ENCODE measurements around the gene KMT2B. TPM values are rescaled to one million over a fixed set of nuclear protein-coding genes. Genes with fewer than 3 reads are reported as not detected.

Gene KMT2B
- total RNA-seq, 1 experiment from 2014 or later = 65.3 TPM

DNA sequence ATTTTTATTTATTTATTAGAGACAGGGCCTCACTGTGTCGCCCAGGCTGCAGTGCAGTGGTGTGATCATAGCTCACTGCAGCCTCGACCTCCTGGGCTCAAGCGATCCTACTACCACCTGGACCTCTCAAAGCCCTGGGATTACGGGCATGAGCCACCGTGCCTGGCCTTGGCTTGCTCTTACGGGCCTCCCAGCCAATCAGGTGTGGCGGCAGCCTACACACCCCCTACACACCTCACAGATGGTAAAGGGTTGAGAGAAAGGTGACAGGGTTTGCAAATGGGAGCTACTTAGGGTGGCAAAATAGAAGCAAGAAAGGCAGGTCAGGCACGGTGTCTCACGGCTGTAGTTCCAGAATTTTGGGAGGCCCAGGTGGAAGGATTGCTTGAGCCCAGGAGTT, 14.5 kb upstream of the KMT2B start:
- CTCF ChIA-PET = interaction anchor here (0.5 to 2.0 kb wide), 5 partner anchors 9 to 91 kb away, joined by 3 to 5 read pairs (median 4); partner anchors contain the start of gene HAUS5
- H3K4me3 Mint-ChIP-seq (ENCODE audit: low read depth, unreplicated experiment) = no peak overlapping the region
- TF ChIP-seq, protein P1, sequence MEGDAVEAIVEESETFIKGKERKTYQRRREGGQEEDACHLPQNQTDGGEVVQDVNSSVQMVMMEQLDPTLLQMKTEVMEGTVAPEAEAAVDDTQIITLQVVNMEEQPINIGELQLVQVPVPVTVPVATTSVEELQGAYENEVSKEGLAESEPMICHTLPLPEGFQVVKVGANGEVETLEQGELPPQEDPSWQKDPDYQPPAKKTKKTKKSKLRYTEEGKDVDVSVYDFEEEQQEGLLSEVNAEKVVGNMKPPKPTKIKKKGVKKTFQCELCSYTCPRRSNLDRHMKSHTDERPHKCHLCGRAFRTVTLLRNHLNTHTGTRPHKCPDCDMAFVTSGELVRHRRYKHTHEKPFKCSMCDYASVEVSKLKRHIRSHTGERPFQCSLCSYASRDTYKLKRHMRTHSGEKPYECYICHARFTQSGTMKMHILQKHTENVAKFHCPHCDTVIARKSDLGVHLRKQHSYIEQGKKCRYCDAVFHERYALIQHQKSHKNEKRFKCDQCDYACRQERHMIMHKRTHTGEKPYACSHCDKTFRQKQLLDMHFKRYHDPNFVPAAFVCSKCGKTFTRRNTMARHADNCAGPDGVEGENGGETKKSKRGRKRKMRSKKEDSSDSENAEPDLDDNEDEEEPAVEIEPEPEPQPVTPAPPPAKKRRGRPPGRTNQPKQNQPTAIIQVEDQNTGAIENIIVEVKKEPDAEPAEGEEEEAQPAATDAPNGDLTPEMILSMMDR (IDR thresholded peaks at IDR 0.05; ENCODE audit: unreplicated experiment) = no peak
- H3K27ac Mint-ChIP-seq (ENCODE audit: unreplicated experiment) = no peak overlapping the region
- no peaks in the 10 kb centered on the region for H3K9me3 Mint-ChIP-seq (ENCODE audit: low read depth, unreplicated experiment)
- H3K4me1 Mint-ChIP-seq (ENCODE audit: low read depth, unreplicated experiment) = peaks cover 8% of the 10 kb centered on the region
- intact Hi-C loops (cut with micrococcal nuclease; ENCODE audit: unreplicated experiment) = no loop called here
- BruUV-seq (replicated peaks) = no TSS peak
- no peak for DNase-seq
- peaks cover 11% of the 10 kb centered on the region for H3K36me3 Mint-ChIP-seq (ENCODE audit: insufficient read depth, unreplicated experiment)
- H3K27me3 Mint-ChIP-seq (ENCODE audit: unreplicated experiment) = peaks cover 4% of the 10 kb centered on the region

- Mint-ChIP-seq H3K27me3 (ENCODE audit: unreplicated experiment) (peaks cover 11% of the 10 kb centered on the region), H3K4me1 (ENCODE audit: low read depth, unreplicated experiment) (peaks cover 8% of the 10 kb centered on the region), H3K4me3 (ENCODE audit: low read depth, unreplicated experiment) (no peak within 1 kb of the TSS), H3K27ac (ENCODE audit: unreplicated experiment) (no peak within 1 kb of the TSS), H3K9me3 (ENCODE audit: low read depth, unreplicated experiment) (no peaks in the 10 kb centered on the region), H3K36me3 (ENCODE audit: insufficient read depth, unreplicated experiment) (peaks cover 11% of the 10 kb centered on the region)
- TF ChIP-seq, protein P1 (IDR thresholded peaks at IDR 0.05; ENCODE audit: unreplicated experiment) = no peak
- BruUV-seq (replicated peaks) = no TSS peak
- CTCF ChIA-PET = interaction anchor here (0.7 kb wide), 1 partner anchor 92 kb away, joined by 3 read pairs; the partner anchor contains the start of gene HAUS5
- no peak for DNase-seq
- intact Hi-C loops (cut with micrococcal nuclease; ENCODE audit: unreplicated experiment) = no loop called here
These were observed 13.6 kb upstream of the KMT2B start, which contains the start of gene ZBTB32 for GRCh38 chr19:35704218-35704617. Gene ZBTB32 (plus strand): TSS chr19:35704558. CDS start chr19:35714627, 10,069 bp downstream.

GRCh38 chr19:35708391-35708790, 9.4 kb upstream of the KMT2B start:
- CTCF ChIA-PET = interaction anchor here (0.6 to 1.1 kb wide), 2 partner anchors 10 to 122 kb away, joined by 4 read pairs; no protein-coding TSS in a partner anchor
- DNase-seq = no peak
- intact Hi-C loops (cut with micrococcal nuclease; ENCODE audit: unreplicated experiment) = no loop called here
- Mint-ChIP-seq H3K27ac (ENCODE audit: unreplicated experiment) (no peak overlapping the region), H3K27me3 (ENCODE audit: unreplicated experiment) (peaks cover 44% of the 10 kb centered on the region), H3K4me1 (ENCODE audit: low read depth, unreplicated experiment) (no peaks in the 10 kb centered on the region), H3K36me3 (ENCODE audit: insufficient read depth, unreplicated experiment) (no peaks in the 10 kb centered on the region), H3K4me3 (ENCODE audit: low read depth, unreplicated experiment) (no peak overlapping the region), H3K9me3 (ENCODE audit: low read depth, unreplicated experiment) (no peaks in the 10 kb centered on the region)
- BruUV-seq (replicated peaks) = no TSS peak
- TF ChIP-seq, protein P1 (IDR thresholded peaks at IDR 0.05; ENCODE audit: unreplicated experiment) = no peak

DNA sequence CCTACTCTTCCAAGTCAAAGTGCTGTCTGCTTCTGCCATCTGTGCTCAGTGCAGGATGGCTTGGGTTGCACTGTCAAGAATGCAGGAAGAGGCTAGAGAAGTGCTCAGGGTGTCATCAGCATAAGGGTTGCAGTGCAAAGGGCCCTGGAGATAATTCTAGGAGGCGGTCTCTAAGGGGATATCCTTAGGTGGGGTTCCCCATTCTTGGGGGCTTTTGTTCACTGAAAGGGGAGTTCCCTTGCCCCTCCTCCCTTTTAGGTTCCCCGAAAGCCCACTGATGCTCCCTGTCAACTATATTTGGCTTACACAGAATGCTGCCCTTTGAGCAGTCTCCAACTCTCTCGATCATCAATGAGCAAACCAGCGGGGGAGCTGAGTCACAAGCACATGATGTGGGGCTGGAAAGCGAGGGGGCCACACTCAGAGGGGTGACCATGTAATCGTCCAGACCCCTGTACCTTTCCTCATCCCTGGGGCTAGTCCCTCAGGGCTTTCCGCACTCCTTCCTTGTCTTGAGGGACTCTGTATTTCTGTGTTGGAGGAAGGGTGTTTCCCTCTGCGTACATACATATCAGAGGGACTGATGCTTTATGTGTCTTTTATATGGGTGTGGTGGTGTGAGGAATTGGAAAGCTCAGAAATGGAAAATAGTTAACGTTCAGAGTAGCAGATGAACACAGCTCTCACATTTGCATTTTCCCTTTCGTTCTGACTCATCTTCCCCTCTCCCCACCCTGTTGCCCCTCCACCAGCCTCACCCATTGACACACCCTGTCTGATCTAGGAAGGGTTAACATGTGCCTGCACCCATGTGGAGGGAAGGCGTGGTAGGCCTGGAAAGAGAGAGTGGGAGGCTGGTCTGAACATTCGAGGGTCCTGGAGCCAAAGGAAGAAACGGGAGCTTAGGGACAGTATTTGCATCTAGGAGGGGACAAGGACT, 6.7 kb upstream of the KMT2B start:
- no peak overlapping the region for H3K27ac Mint-ChIP-seq (ENCODE audit: unreplicated experiment)
- H3K4me1 Mint-ChIP-seq (ENCODE audit: low read depth, unreplicated experiment) = peaks cover 11% of the 10 kb centered on the region
- no peaks in the 10 kb centered on the region for H3K9me3 Mint-ChIP-seq (ENCODE audit: low read depth, unreplicated experiment)
- DNase-seq = no peak
- intact Hi-C loops (cut with micrococcal nuclease; ENCODE audit: unreplicated experiment) = no loop called here
- BruUV-seq (replicated peaks) = no TSS peak
- H3K27me3 Mint-ChIP-seq (ENCODE audit: unreplicated experiment) = peaks cover 58% of the 10 kb centered on the region
- CTCF ChIA-PET = interaction anchor here (0.6 to 0.8 kb wide), 2 partner anchors 18 to 19 kb away, joined by 3 to 6 read pairs; no protein-coding TSS in a partner anchor
- H3K4me3 Mint-ChIP-seq (ENCODE audit: low read depth, unreplicated experiment) = no peak overlapping the region
- peaks cover 5% of the 10 kb centered on the region for H3K36me3 Mint-ChIP-seq (ENCODE audit: insufficient read depth, unreplicated experiment)
- TF ChIP-seq, protein P1 (IDR thresholded peaks at IDR 0.05; ENCODE audit: unreplicated experiment) = no peak
